HG03196 (cell line): Measurements from ENCODE around the gene BARHL1.

Experiments
- ATAC-seq: cut with Tn5 transposase; IDR thresholded peaks from one replicate; pipeline ENCODE4 v1.9.1; 2021; ENCODE audit not compliant: unreplicated experiment

The BARHL1 gene

DNA sequence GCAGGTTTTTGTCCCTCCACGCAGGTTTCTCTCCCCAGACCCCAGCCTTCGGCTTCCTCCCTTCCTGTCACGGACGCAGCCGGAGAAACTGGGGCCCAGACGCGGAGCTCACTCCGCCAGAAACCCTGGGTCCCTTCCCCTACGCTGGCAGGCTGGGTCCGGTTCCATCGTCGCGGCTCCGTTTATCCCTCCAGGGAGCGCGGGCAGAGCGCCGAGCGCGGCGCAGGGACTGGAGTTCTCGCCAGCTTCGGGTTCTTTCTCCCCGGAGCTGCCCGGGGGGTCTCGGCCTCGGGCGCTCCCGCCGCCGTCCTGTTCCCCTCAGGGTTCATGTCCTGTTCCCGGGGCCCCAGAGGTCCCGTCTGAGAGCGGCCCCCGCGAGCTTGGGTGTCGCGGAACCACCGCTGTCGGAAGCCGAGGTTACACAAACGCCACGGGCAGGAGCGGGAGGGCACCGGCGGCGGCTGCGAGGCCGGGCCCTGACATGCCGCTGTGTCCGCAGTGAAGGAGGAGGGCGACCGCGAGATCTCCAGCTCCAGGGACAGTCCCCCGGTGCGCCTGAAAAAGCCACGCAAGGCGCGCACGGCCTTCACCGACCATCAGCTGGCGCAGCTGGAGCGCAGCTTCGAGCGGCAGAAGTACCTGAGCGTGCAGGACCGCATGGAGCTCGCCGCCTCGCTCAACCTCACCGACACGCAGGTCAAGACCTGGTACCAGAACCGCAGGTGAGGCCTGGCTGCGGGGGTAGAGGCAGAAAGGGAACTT is 4.6 kb downstream of the BARHL1 start:
- ATAC-seq: no peak

DNA sequence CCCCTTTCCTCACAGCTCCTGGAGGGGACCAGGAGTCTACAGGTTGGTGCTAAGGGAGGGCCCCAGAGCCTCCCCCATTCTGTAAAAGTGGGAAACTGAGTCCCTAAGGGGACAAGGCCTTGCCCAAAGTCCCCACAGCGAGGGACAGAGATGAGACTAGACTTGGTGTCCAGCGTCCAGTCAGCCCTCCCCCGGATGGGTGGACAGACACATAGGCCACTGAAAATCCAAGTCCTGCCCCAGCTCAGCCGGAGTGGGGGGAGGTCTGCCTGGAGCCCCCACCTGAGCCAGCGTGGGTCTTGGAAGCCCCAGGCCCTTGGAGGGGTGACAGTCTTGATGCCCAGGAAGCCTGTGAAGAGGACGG is 5.2 kb downstream of the BARHL1 start:
- ATAC-seq: no peak

DNA sequence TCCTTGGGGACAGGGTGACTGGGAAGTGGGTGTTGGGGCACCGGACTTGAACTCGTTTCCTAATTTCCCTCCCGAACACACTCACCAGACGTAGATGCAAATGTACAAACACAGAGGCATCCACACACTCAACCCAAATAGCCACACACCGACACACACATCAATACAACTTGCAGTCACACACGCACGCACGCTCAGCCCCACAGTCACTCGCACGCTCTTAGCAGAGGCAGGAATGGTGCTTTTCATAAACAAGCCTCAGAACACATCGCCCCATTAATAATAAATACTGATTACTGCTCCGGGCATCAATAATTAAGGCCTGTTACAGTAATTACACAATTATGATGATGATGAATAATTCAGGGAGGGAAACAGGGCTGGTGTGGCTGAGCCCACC is 5.7 kb downstream of the BARHL1 start:
- ATAC-seq: no peak

DNA sequence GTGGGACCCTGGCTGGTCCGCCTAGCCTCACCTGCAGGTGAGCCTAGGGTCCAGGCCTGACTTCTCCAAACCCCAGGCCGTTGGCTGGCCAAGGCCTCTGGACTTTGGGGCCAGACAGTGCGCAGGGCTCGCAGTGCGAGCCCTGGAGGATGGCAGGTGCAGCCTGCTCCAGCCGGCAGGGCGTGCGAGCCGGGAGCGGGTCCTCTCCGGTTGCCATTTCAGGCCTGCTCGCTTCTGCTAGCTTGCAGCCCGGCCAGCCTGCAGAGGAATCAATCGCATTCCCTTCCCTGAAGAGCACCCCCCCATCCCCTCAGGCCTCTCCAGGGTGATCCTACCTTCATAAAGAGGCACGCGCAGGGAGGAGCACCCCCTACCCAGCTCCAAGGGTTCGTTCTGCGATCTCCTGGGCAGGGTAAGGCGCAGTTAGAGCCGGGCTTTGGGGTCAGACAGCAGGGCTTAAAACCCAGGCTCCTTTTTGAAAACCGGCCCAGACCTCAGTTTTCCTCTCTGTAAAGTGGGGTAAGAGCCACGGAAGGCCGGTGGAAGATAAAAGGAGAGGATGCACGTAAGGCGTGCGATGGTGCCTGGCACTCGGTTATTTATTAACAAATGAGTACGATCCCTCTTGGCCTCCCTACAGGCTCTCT is 6.2 kb downstream of the BARHL1 start:
- no peak for ATAC-seq

DNA sequence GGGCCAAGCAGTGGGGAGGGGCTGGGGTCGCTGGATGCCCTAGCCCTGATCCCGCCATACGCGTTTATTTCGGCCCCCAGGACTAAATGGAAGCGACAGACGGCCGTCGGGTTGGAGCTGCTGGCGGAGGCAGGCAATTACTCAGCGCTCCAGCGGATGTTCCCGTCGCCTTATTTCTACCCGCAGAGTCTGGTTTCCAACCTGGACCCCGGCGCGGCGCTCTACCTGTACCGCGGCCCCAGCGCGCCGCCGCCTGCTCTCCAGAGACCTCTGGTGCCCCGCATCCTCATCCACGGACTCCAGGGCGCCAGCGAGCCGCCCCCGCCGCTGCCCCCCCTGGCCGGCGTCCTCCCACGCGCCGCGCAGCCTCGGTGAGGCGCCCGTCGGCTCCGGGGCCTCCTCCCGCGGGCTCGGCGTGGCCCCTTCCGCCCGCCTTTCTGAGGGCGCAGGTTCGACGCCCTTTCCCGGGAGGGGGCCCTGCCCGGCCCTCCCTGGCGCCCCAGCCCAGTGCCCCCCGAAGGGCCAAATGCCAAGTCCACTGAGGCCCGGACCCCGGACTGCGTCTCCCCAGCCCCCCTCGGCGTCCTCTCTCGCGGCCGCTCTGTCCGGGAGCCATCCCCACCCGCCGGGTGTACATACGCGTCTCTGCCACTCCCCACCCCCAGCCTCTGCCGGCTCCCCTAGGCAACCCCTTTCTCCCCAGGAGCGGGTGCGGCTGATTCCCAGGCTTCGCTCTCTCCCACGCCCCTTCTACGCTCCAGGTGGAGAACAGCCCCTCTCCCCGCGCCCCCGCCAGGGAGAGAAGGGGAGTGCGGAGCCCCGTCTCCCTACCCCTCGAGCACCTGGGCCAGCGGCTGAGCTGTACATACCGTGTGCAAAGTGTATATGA is 7.0 kb downstream of the BARHL1 start:
- ATAC-seq: no peak

DNA sequence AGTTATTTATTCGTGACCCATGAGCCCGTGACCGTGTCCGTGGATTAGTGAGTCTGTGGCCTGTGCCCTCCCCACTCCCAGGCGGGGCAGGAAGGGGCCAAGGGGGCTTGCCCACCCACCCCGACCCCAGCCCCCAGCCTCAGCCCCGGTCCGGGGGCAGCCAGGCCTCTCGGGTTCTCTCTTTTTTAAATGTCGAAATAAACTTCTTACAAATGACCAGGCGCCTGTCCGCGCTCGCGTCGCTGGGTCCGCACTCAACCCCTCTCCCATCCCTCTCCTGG is 7.6 kb downstream of the BARHL1 start:
- ATAC-seq: no peak

DNA sequence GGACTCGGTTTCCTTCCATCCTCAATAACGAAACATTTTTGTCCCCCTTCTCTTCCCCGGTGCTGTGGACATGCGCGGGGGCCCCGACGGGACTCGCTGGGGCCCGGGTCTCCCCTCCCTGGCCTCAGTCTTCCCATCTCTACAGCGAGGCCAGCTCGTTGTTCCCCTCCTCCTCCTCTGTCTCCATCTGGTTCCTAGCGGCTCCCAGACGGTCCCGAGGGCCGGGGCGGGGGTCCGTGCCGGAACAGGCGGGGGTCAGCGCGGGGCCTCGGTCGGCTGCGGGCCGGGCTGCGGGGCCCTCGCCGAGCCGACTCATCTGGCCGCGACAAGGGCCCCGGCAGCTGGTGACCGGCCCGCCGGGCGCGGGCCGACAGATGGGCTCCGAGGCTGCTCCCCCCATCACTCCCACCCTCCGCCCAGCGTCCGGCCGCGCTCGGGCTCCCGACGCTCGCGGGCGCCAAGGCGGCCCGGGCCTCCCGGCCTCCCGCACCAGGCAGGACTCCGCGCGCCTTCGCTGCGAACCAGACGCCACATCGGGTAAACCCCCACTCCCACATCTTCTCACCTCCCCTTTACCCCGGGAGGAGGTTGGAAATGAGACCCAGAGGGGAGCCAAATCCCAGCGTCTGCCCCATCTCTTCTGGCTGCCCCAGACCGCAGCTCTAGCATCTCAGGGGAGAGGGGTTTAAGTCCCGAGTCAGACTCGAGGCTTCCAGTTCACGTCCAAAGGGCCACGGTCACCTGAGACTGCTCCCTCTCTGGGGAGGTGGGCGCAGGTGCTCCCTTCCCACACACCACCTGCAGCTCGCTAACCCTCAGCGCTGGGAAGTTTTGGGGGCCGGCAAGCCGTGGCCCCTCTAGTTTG is 8.1 kb downstream of the BARHL1 start:
- ATAC-seq: no peak

DNA sequence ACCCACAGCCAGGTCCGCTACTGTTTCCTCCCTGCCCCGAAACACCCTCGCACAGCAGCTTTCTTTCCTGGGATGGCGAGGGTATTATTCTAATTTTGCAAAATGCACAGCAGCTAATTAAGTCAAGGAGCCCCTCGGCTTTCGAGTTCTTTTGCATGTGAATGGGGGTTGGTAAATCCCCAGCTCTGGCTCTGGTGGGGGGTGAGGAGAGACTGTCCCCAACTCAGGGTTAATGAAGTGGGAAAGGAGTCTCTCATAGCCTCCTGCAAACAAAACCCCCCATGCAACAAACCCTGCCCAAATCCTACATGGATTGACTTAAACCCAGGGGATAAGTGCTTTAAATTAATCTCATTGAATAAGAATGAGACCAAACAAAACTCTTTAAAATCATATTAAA is 8.8 kb downstream of the BARHL1 start:
- ATAC-seq: no peak

DNA sequence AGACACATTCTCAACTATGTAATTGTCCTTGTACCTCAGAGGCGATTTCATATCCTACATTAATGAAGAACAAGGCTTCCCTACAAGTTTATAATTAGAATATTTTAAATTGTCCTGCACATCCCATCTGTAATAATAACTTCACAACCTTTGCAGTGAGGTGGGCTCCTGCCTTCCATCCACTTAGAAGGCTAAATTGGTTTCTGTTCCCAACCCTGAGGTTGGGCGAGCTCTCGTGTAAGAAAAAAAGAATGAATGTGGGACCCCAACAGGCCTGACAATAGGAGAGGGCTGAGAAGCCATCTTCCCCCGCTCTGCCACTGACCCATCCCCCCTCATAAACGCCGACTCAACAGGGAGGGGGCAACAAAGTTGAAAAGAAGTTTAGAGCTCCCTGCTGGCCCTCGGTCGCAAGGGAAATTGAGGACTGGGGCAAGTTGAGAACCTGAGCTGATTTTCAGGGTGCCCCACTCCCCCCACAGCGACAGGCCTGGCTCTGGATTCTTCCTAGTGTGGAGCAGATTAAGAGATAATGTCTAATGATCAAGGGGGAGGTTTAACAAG is 9.4 kb downstream of the BARHL1 start:
- ATAC-seq: no peak

DNA sequence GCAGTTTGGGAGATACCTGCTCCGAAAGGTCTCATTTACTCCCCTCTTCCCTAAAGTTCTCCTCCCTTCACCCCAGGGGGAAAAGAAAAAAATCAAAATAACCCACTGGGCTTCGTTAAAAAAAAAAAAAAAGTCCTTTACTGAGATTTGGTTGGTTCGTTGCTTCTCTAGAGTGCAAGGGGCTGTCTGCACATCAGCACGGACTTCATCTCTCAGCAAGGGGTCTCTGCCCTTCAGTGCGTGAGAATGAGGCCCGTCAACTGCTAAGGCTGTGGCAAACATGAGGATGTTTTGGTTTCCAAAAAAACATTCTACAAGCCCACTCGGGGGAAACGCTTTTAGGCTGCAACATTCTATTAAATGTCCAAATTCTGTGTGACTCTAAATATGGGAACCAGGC is 10.0 kb downstream of the BARHL1 start:
- no peak for ATAC-seq

DNA sequence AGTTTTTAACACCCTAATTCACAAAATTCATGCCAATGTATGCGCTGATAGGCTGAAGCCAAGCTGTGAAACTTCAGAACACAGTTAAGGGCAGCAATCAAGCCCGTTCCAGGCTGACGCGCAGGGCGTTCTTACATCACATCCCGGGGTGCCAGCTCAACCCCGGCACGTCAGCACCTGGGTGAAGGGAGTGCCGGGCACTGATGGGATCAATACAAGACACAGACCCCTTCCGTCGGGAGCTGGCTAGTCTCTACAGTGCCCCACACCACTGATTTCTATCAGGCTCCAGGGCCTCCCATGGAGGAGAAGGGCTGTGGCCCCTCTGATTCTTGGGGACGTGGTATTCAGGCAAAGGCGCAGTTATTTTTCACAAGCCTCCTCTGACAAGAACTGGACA is 12.0 kb downstream of the BARHL1 start:
- no peak for ATAC-seq

DNA sequence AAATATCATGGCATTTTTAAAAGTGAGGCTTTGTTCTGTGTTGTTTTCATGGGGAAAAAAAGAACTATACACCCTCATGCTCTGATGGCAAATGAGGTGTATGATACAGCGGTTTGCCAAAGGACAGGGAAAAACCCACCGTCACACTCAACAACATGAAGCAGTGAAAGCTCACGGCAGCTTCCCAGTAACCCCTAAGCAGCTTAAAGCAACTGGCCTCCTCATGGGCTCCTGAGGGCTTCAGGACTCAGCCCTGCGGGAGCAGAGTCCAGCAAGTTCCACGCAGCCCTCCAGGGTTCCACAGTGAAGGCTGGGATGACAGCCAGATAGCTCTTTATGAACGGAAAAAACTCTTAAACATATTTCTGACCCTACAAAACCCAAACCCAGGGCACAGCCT is 12.9 kb downstream of the BARHL1 start:
- ATAC-seq: no peak

DNA sequence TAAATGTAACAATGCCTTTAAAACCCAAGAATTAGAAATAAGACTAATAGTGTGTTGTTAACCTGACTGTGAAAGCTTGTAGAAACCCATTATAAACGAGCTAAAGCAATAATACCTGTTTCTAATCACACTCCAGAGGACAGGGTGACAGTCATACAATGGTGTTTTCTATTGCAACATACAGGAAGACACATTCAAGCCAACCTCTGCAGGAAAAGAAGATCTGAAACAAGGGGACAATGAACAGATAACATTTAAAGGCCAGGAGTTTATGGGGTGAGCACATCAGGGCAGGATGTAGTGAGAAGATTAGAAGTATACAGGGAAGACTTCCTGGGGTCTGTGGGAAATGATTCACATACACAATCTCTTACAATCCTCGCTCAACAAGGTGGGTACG is 13.8 kb downstream of the BARHL1 start:
- ATAC-seq: no peak

DNA sequence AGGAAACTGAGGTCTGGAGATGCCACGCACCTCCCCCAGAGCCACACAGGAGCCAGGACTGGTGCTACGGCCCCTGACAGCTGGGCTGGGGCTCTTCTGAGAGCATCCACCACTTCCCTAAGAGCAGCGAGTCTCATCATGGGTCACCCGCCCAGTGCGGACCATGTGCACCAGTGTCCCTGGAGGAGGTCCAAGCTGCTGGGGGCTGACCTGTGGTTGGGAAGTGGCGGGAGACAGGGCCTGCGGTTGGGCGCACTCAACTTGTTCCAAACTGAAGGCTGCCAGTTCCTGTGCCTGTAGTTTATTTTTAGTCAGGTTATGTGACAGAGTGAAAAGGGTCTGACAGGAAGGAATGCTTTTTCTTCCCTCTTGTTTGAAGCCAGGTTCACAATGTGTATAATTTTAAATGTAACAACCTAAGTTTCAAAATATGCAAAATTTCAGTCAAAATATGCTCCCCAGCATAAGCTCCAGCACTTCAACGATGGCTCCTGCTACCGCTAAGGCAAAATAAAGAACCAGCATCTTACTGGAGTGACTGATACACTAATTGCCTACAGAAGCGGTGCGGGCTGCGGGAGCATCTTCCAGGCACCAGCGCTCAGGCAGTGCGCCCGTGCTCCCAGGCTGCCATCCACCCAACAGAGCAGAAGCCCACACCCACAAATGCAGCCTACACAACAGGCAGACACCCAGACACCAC is 14.8 kb downstream of the BARHL1 start:
- ATAC-seq: no peak

DNA sequence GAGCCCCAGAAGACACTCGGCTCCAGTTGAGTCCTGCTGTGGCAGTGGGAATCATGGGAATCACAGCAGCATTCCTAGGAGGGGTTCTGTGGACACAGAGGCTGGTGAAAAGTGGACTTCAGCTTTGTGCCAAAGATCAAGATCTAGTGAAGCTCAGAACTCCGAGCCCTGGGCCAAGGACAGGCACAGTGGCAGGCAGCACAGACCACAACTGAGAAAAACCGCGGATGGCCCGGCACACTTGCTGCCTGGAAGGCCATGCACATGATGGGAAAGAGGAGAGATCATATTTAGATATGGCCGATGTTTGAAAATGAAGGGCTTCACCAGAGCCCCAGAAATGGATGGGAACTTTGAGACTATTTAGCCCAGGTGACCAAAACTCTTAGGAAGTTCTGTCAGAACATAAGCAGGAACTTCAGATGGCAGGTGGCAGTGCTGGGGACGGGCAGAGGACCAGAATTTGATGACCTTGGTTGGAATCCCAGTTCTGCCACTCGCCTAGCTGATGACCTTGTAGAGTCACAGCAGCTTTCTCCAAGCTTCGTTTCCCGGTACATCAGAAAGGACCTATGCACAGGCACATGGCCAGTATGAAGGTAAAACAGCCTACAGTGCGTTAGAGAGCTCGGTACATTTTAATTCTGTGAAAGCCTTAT is 18.0 kb downstream of the BARHL1 start:
- ATAC-seq: no peak

DNA sequence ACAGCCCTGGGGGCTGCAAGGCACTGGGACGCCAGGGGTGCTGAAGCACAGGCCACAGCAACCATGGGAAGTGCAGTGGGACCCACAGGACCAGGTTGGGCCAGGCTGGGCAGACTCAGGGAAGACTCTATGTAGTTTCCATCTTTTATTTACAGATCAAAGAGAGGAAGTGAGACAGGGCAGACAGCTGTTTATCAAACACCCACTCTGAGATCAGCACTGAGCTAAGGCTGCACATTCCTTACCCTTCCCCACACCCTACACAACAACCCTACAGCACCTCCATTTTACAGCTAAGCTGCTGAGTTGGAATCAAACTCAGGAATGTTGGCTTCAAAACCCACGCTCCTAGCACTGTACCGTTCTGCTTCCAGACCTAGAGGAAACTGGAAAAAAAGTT is 19.8 kb downstream of the BARHL1 start:
- ATAC-seq: no peak

DNA sequence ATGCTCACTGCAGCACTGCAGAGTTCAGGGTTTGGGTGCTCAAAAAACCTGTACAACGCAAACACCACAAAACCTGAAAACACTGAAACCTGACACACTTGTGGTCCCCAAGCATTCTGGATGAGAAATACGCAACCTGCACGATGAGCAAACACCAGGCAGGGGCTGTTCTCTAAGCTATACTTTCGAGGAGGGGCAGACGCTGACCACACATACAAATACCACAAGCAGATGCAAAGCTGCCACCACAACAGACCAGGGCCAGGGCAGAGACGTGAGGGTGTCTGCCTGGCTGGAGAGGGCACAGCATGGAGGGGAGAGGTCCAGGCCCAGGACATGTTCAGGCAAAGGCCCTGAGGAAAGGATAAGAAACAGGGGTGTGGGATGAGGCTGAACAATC is 23.0 kb downstream of the BARHL1 start:
- ATAC-seq: no peak

DNA sequence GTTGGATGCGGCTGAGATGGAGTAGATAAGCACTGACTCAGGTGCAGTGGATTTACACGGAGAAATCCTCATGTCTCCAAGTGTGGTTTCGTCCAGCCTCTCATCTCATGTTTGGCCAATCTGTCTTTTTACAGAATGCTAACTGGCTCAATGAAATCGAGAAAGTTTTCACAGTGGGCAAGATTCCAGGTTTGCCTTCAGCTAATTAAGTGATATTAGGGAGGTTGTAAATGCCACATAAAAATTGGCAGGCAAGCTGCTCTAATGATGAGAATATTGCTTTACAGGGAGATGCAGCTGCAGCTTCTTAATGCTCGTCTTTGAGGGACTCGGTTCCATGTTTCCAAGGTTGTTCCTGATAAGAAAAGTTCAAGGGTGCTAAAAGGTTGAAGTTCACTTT is 23.7 kb downstream of the BARHL1 start:
- no peak for ATAC-seq

DNA sequence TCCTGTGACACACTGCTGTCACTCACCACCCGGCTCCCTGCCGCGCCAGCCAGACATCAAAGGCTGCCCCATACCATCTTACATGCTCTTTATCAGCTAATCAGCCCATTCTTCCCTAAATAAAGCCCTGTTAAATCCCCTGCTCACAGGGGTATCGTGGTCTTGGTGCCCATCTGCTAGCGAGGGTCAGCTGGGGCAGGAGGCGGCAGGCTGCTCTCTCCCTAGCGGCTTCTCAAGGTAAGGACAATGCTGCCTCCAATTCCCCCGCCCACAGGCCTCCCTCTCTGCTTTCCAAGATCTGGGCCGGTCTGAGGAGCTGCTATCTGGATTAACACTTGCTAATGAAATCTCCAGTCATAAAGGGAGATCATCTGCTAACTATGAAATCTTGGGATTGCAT is 26.8 kb downstream of the BARHL1 start:
- ATAC-seq: no peak

DNA sequence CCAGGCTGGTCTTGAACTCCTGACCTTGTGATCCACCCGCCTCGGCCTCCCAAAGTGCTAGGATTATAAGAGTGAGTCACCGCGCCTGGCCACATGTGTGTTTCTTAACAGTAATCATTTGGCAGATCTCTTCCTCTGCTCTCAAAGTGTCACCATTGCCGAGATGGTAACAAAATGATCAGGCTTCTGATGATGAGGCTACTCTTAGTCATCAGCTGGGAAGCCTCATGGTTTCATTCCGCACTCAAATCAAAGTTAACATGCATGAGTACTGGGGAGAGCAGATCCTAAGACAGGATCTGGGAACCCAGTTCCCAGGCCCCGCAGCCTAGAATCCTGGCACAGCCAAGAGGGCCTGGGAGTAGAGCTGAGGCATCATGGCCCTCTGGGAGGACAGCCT is 27.4 kb downstream of the BARHL1 start:
- ATAC-seq: no peak
